Liver (tissue), 3 donors: ENCODE measurements around the gene MYADML2.

Experiments
- ATF3 ChIP-seq: IDR thresholded peaks from 2 replicates; pipeline ENCODE4 v1.6.1; 2016; ENCODE audit warnings: antibody characterized with exemption
- CTCF ChIP-seq: fragments of 150-350 bp; IDR thresholded peaks from 2 replicates; pipeline ENCODE4 v1.5.1; 2017; ENCODE audit warnings: improper control_type of control experiment, low read depth, low read length; ENCODE audit not compliant: missing input control
- EGR1 ChIP-seq, 2 donors: IDR thresholded peaks; 2 replicates each; pipeline ENCODE4 v1.6.1; 2016 to 2018; ENCODE audit warnings: antibody characterized with exemption in 2 of 2, low read depth in 2 of 2
- FOXA1 ChIP-seq: IDR thresholded peaks from 2 replicates; pipeline ENCODE4 v1.6.1; 2016; ENCODE audit warnings: antibody characterized with exemption
- JUND ChIP-seq, 2 donors: IDR thresholded peaks; 2 replicates each; pipeline ENCODE4 v1.6.1; 2016; ENCODE audit warnings: antibody characterized with exemption in 2 of 2
- MAX ChIP-seq: IDR thresholded peaks from 2 replicates; pipeline ENCODE4 v1.6.1; 2016; ENCODE audit warnings: antibody characterized with exemption
- RAD21 ChIP-seq, 2 donors: IDR thresholded peaks; 2 replicates each; pipeline ENCODE4 v1.6.1; 2016; ENCODE audit warnings: antibody characterized with exemption in 2 of 2, mild to moderate bottlenecking in 2 of 2
- REST ChIP-seq: IDR thresholded peaks from 2 replicates; pipeline ENCODE4 v1.6.1; 2016; ENCODE audit warnings: antibody characterized with exemption, mild to moderate bottlenecking
- RXRA ChIP-seq, 2 donors: IDR thresholded peaks; 2 replicates each; pipeline ENCODE4 v1.6.1; 2017 to 2018; ENCODE audit warnings: antibody characterized with exemption in 2 of 2, mild to moderate bottlenecking in 1 of 2
- SP1 ChIP-seq: IDR thresholded peaks from 2 replicates; pipeline ENCODE4 v1.6.1; 2018; ENCODE audit warnings: antibody characterized with exemption, mild to moderate bottlenecking
- TAF1 ChIP-seq: conservative IDR thresholded peaks from 2 replicates; pipeline ENCODE4 v1.6.1; 2016; ENCODE audit warnings: antibody characterized with exemption, mild to moderate bottlenecking
- ZBTB33 ChIP-seq: IDR thresholded peaks from 2 replicates; pipeline ENCODE4 v1.6.1; 2016; ENCODE audit warnings: antibody characterized with exemption
- donor health status: healthy.
- donor health status: healthy.

- TF ChIP-seq CTCF (peak; percentile 89), ATF3 (no peak), RAD21 (IDR thresholded peaks at IDR 0.05) (peak; percentile 51 to 58), JUND (IDR thresholded peaks at IDR 0.05) (no peak), RXRA (IDR thresholded peaks at IDR 0.05) (no peak), EGR1 (IDR thresholded peaks at IDR 0.05; ENCODE audit: low read depth in 2 of 2) (no peak), MAX (no peak), REST (no peak), TAF1 (no peak), SP1 (no peak), ZBTB33 (no peak), FOXA1 (no peak)
Measured at GRCh38 chr17:81959362-81960129, 12.5 kb upstream of the MYADML2 start.
